GM12872 (cell line): ENCODE measurements around the gene TLR9.

ENCODE experiments used
- TF ChIP-seq, protein P1 (sequence below): IDR thresholded peaks from 3 replicates; pipeline ENCODE4 v1.5.1; 2011; ENCODE audit warnings: low read depth, mild to moderate bottlenecking, low read length, moderate library complexity; ENCODE audit not compliant: insufficient read depth

Gene TLR9

DNA sequence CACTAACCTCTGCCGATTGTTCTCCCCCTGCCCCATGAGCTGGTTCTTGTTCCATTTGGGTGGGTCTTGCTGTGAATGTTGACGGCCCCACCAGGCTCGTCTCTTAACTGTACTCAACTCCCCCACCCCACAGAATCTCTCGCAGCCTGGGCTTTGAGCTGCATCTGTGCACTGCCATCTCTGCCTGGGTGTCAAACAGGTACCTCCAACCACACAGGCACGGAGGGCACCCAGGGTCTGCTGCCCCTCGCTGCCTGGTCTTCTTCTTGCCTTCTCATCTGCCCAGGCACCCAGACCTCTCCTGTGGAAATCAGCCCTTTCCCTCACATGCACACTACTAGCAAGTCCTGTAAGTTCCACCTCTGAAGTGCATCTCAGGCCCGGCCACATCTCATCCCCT, 10.1 kb downstream of the TLR9 start:
- TF ChIP-seq, protein P1, sequence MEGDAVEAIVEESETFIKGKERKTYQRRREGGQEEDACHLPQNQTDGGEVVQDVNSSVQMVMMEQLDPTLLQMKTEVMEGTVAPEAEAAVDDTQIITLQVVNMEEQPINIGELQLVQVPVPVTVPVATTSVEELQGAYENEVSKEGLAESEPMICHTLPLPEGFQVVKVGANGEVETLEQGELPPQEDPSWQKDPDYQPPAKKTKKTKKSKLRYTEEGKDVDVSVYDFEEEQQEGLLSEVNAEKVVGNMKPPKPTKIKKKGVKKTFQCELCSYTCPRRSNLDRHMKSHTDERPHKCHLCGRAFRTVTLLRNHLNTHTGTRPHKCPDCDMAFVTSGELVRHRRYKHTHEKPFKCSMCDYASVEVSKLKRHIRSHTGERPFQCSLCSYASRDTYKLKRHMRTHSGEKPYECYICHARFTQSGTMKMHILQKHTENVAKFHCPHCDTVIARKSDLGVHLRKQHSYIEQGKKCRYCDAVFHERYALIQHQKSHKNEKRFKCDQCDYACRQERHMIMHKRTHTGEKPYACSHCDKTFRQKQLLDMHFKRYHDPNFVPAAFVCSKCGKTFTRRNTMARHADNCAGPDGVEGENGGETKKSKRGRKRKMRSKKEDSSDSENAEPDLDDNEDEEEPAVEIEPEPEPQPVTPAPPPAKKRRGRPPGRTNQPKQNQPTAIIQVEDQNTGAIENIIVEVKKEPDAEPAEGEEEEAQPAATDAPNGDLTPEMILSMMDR = no peak

DNA sequence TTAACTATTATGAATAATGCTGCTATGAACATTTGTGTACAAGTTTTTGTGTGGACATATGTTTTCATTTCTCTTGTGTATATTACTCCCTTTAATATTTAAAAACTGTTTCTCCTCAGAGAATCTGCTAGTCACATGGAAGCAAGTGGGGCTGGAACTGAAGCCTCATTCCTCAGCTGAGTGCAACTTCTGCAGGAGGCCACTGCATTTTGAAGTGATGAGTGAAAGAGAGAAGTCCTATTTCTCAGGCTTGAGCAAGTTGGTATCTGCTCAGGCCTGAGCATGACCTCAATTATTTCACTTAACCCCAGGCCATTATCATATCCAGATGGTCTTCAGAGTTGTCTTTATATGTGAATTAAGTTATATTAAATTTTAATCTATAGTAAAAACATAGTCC, 11.5 kb downstream of the TLR9 start:
- TF ChIP-seq, protein P1 = no peak

DNA sequence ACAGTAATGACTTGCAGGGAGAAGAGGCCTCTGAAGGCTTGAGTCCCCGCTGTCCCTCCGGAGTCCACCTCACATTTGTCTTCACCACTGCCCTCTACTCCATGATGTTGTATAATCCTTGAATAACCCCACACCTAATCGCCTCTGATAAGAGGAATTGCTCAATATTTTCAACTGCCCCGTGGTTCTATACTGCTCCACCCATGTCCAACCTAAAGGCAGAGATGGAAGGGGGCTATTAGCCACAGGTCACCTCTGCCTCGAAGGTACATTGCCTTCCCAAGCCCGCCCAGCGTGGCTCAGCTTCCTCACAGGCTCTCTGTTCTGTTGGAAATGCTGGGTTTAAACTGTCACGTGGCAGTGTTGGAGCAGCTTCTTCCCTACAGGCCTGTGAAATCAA, 12.4 kb downstream of the TLR9 start:
- TF ChIP-seq, protein P1 = no peak

DNA sequence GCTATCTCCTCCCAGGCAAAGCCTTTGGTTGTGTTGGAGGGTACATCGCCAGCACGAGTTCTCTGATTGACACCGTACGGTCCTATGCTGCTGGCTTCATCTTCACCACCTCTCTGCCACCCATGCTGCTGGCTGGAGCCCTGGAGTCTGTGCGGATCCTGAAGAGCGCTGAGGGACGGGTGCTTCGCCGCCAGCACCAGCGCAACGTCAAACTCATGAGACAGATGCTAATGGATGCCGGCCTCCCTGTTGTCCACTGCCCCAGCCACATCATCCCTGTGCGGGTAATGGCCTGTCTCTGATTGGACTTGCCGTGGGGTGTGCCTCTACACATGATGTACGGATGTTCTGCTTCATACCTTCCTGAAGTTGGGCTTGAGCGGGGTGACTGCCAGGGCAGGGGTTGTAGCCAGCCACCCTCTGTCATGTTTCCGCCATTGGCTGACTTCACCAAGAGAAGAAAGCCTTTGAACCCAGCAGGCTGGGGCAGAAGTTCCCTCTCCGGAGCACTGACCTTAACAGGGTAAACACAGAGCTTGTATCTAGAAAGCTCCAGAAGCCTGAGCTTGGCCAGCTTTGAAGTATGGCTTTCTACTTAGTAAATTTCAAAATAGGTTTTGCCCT, 14.1 kb downstream of the TLR9 start:
- TF ChIP-seq, protein P1 = no peak

DNA sequence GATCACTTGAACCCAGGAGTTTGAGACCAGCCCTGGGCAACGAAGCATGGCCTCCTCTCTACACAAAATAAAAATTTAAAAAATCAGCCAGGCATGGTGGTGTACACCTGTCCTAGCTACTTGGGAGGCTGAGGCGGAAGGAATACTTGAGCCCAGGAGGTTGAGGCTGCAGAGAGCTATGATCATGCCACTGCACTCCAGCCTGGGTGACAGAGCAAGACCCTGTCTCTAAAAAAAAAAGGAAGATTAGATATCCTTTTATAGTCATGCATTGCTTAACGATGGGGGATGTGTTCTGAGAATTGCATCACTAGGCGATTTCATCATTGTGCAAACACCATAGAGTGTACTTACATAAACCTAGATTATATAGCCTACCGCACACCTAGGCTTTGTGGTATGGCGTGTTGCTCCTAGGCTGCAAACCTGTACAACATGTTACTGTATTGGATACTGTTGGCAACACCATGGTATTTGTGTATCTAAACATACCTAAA, 14.8 kb downstream of the TLR9 start:
- TF ChIP-seq, protein P1 = no peak

DNA sequence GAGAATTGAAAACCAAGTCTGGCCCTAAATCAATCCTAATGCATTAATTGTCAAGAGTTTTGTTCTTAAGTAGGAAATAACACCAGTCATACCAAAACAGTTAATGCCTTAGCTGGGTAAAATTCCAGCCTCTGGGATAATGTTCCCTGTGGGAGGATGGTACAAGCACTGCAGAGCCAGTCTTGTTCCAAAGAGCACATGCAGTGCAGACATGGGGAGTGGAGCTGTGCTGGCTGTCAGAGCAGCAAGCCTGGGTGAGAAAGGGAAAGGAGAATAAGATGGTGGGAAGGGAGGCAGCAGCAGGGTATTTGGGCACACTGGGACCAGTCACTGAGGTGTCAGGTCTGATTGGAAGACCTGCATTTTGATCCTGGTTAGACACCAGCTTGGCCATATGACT, 15.4 kb downstream of the TLR9 start:
- TF ChIP-seq, protein P1 = no peak

DNA sequence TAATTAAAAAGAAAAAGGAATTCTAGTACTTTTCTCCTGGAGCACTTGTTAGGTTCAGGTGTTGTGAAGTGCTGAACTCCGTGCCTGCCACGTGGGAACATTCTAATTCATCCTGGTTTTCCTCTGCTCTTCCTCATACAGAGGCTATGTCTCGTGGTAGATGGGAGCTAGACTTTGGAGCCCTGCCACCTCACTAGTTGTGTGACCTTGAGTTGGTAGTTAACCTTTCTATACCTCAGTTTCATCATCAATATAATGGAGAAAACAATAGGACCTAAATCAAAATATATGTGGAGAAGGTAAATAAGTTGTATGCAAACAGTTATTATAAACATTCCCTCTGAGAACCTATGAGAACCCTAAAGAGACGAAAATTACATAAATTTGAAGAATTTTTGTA, 16.9 kb downstream of the TLR9 start:
- TF ChIP-seq, protein P1 = no peak
